Tibial artery (tissue), 4 donors: ENCODE data around the gene NFIX.
"Not testable (repeated sequence)": the region's sequence is repeated elsewhere in the genome, so short reads cannot be mapped to it uniquely, and the experiment has no call there.

Source experiments
- DNase-seq, 2 donors: peaks; one replicate each; pipeline ENCODE4 v3.0.0-alpha.2; 2019
- H3K27ac ChIP-seq, 2 donors: fragments of 200-600 bp; sonication (generic) in 1 of 2; 1 replicate in 1 of 2; 2 replicates in 1 of 2; pipeline ENCODE4 v1.5.1; 2018 to 2019; ENCODE audit warnings: mild to moderate bottlenecking in 1 of 2
- H3K27me3 ChIP-seq, 2 donors: fragments of 200-600 bp; sonication (generic) in 1 of 2; one replicate each; pipeline versions ENCODE4 v1.5.1 to v1.6.0; 2016 to 2019
- H3K36me3 ChIP-seq, 3 donors: fragments of 200-600 bp; sonication (generic) in 2 of 3; one replicate each; pipeline ENCODE4 v1.5.1; 2016 to 2019; ENCODE audit warnings: mild to moderate bottlenecking in 2 of 3
- H3K4me1 ChIP-seq, 4 donors: fragments of 200-600 bp; sonication (generic) in 2 of 4; 1 replicate in 3 of 4; 2 replicates in 1 of 4; pipeline ENCODE4 v1.5.1; 2016 to 2019
- H3K4me3 ChIP-seq, 2 donors: fragments of 200-600 bp; sonication (generic) in 1 of 2; 1 replicate in 1 of 2; 2 replicates in 1 of 2; pipeline ENCODE4 v1.5.1; 2018 to 2019; ENCODE audit warnings: mild to moderate bottlenecking in 2 of 2
- H3K9me3 ChIP-seq, 3 donors: fragments of 200-600 bp; sonication (generic) in 1 of 3; one replicate each; pipeline ENCODE4 v1.5.1; 2016 to 2019
- CTCF ChIP-seq, 2 experiments: fragments of 200-600 bp in 1 of 2; fragments of 450-650 bp in 1 of 2; IDR thresholded peaks; one replicate each; pipeline ENCODE4 v1.5.1; 2017 to 2019; ENCODE audit warnings: antibody characterized with exemption in 2 of 2, mild to moderate bottlenecking in 1 of 2, moderate library complexity in 1 of 2
- intact Hi-C: fragments of 100-400 bp; cut with DNase I; formaldehyde crosslinking; loops from one replicate; pipeline ENCODE4 v1.15.0; 2023; ENCODE audit warnings: low total_unique reads

Gene NFIX

GRCh38 chr19:12974301-12975220, 20.7 kb upstream of the NFIX start:
- Histone ChIP-seq H3K9me3 (no peaks in the 10 kb centered on the region), H3K27me3 (no peaks in the 10 kb centered on the region), H3K4me1 (peaks cover 0 to 6% (median 2%) of the 10 kb centered on the region in 4 donors), H3K27ac (no peak overlapping the region), H3K36me3 (no peaks in the 10 kb centered on the region), H3K4me3 (no peak overlapping the region)
- no peak for DNase-seq
- no peak for TF ChIP-seq CTCF (IDR thresholded peaks at IDR 0.05)
- intact Hi-C loops, result no loop called here

- no peak for TF ChIP-seq CTCF (IDR thresholded peaks at IDR 0.05)
- Histone ChIP-seq H3K9me3 (no peaks in the 10 kb centered on the region), H3K4me3 (no peak overlapping the region), H3K4me1 (no peaks in the 10 kb centered on the region), H3K27me3 (no peaks in the 10 kb centered on the region), H3K36me3 (no peaks in the 10 kb centered on the region), H3K27ac (no peak overlapping the region)
- intact Hi-C loops, result no loop called here
- no peak for DNase-seq
Measured at GRCh38 chr19:12975221-12975741, 20.0 kb upstream of the NFIX start.

- DNase-seq, H3K36me3 ChIP-seq, H3K9me3 ChIP-seq, intact Hi-C loops, H3K4me3 ChIP-seq, H3K27me3 ChIP-seq, H3K27ac ChIP-seq, H3K4me1 ChIP-seq: not testable (repeated sequence)
Measured at GRCh38 chr19:12976109-12976508, 19.2 kb upstream of the NFIX start.

- Histone ChIP-seq H3K27me3 (no peaks in the 10 kb centered on the region), H3K27ac (no peak overlapping the region), H3K4me3 (no peak overlapping the region), H3K9me3 (no peaks in the 10 kb centered on the region), H3K4me1 (peaks cover 0 to 21% (median 9%) of the 10 kb centered on the region in 4 donors), H3K36me3 (no peaks in the 10 kb centered on the region)
- no peak for TF ChIP-seq CTCF (IDR thresholded peaks at IDR 0.05)
- intact Hi-C loops, result no loop called here
- no peak for DNase-seq
Measured at GRCh38 chr19:12979974-12980373, 15.3 kb upstream of the NFIX start.

GRCh38 chr19:12982648-12983047, 12.6 kb upstream of the NFIX start:
- H3K36me3 ChIP-seq, result no peaks in the 10 kb centered on the region
- no peaks in the 10 kb centered on the region for H3K9me3 ChIP-seq
- H3K4me3 ChIP-seq, result no peak overlapping the region
- intact Hi-C loops, result loop anchor here (2.0 kb wide), 1 partner anchor 110 kb away; no protein-coding TSS in a partner anchor
- no peak for TF ChIP-seq CTCF (IDR thresholded peaks at IDR 0.05)
- peaks cover 0 to 30% (median 13%) of the 10 kb centered on the region in 4 donors for H3K4me1 ChIP-seq
- peak overlapping the region in 1 of 2 donors; percentile 50 for H3K27ac ChIP-seq
- H3K27me3 ChIP-seq, result no peaks in the 10 kb centered on the region
- DNase-seq, result no peak

GRCh38 chr19:12983091-12983490, 12.2 kb upstream of the NFIX start:
- Histone ChIP-seq H3K36me3 (no peaks in the 10 kb centered on the region), H3K4me3 (peak overlapping the region; percentile 33 to 43), H3K9me3 (no peaks in the 10 kb centered on the region), H3K4me1 (peaks cover 0 to 30% (median 13%) of the 10 kb centered on the region in 4 donors), H3K27ac (peak overlapping the region; percentile 36 to 50), H3K27me3 (no peaks in the 10 kb centered on the region)
- DNase-seq, result no peak
- TF ChIP-seq CTCF (IDR thresholded peaks at IDR 0.05), result no peak
- intact Hi-C loops, result loop anchor here (2.0 kb wide), 1 partner anchor 110 kb away; no protein-coding TSS in a partner anchor
